GM12801 (cell line): ENCODE results near the gene DHRS7.

Source experiments
- TF ChIP-seq, protein P1 (sequence below): IDR thresholded peaks from one replicate; pipeline ENCODE4 v1.5.1; 2011; ENCODE audit warnings: control low read depth; ENCODE audit not compliant: insufficient read length; ENCODE audit errors: extremely low read depth

The DHRS7 gene

DNA sequence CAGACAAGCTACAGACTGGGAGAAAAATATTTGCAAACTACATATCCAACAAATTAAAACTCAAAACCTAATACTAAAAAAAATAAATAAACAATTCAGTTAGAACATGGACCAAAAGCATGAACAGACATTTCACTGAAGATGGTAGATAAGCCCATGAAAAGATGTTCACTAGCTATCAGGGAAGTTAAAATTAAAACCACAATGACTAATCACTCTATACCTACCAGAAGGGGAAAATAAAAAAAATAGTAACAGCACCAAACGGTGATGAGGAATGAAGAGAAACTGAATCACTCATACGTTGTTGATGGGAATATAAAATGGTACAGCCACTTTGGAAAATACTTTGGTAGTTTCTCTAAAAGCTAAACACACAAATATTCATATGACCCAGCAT is 31.1 kb upstream of the DHRS7 start:
- TF ChIP-seq, protein P1, sequence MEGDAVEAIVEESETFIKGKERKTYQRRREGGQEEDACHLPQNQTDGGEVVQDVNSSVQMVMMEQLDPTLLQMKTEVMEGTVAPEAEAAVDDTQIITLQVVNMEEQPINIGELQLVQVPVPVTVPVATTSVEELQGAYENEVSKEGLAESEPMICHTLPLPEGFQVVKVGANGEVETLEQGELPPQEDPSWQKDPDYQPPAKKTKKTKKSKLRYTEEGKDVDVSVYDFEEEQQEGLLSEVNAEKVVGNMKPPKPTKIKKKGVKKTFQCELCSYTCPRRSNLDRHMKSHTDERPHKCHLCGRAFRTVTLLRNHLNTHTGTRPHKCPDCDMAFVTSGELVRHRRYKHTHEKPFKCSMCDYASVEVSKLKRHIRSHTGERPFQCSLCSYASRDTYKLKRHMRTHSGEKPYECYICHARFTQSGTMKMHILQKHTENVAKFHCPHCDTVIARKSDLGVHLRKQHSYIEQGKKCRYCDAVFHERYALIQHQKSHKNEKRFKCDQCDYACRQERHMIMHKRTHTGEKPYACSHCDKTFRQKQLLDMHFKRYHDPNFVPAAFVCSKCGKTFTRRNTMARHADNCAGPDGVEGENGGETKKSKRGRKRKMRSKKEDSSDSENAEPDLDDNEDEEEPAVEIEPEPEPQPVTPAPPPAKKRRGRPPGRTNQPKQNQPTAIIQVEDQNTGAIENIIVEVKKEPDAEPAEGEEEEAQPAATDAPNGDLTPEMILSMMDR, result no peak

DNA sequence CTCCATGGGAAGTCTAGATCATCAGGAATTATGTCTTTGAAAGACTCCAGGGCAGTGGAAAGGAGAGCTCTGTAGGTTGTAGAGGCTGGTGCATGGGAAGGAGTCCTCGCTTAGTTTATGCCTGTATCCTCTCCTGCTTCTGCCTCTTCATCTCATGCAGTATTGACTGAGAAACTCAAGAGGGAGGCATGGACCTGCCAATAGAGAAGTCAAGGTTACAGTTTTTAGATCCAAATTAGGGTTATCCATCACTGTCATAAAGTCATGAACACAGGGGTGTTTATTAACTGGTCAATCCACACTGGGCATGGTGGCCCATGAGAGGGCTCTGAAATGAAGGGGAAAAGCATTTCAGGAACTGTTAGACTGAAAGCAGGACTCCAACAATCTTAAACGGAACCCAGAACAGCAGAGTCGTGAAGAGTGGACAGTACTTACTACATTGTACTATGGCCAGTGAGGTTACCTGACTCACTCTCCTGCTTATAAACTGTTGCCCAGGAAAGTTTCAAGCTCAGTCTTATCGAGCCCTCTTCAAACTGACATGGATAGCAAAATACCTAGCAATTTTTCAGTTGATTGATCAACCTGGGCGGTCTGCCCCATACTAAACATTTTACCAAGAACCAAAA is 30.1 kb upstream of the DHRS7 start:
- TF ChIP-seq, protein P1, result no peak

DNA sequence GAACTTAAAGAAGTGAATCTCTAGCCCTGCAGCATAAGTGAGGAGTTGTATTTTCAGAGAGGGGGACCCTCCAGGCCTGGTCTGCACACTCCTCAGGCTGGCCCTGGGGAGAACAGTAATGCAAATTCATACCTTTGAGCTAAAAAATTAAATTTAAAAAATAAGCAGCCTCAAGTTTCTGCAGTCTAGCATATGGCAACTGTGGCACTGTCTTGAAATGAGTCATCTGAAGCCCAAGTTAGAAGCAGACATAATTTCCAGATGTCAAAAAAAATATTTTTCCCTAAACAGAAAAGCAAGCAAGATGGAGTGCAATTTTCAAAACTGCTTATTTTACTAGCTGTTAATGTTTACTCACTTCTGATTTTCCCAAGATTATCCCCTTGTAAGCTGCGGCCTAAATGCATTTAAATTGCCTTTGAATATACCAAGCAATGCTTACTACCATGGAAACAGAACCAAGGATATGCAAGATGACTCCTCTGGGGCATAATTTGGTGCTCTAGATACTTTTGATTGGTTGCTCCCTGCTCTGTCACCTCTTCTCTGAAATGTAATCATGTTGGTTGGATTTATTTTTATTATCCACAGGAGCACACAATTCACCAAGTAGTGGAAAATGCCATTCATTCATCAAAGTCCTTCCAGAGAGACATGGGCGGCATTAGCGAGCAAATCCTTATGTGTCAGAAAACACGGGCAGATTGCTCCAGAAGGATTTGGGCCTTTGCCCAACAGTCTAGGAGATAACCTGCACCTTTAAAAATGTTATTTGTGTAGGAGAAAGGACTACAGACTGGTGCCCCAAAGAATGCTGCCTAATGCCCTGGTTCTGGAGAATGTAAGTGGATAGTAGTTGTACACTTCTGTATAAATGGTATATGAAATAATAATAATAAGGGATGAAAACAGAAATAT is 25.0 kb upstream of the DHRS7 start:
- TF ChIP-seq, protein P1, result no peak

DNA sequence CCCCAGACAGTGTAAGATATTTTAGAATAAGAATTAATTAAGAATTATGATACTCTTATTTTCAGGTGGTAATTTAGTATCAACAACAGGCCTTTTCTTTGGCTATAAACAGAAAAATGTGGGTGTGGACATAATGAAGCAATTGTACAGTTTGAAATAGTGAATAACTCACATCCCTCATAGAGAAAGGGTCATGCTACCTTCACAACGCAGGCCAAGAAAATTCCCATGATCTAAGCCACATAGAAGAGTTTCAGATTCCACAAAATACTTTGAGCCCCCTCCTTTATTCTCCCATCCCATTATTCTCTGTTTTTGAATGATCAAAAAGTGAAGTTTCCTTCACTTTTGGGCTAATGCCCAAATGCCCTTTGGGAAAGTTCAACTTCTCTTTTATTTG is 23.5 kb upstream of the DHRS7 start:
- TF ChIP-seq, protein P1, result no peak

DNA sequence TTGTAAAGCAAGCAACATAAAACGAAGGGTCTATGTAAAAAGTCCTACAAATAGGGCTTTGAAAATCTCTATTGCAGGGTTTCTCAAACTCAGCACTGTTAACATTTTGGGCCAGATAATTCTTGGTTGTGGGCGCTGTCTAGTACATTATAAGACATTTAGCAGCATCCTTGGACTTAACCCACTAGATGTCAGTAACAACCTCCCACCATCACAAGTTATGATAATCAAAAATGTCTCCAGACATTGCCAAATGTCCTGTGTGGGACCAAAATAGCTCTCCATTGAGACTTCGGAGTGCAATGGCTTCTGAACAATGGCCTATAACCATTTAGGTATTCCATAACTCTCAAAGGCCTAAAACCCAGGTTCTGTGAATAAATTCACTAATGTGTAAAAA is 22.9 kb upstream of the DHRS7 start:
- TF ChIP-seq, protein P1, result no peak

DNA sequence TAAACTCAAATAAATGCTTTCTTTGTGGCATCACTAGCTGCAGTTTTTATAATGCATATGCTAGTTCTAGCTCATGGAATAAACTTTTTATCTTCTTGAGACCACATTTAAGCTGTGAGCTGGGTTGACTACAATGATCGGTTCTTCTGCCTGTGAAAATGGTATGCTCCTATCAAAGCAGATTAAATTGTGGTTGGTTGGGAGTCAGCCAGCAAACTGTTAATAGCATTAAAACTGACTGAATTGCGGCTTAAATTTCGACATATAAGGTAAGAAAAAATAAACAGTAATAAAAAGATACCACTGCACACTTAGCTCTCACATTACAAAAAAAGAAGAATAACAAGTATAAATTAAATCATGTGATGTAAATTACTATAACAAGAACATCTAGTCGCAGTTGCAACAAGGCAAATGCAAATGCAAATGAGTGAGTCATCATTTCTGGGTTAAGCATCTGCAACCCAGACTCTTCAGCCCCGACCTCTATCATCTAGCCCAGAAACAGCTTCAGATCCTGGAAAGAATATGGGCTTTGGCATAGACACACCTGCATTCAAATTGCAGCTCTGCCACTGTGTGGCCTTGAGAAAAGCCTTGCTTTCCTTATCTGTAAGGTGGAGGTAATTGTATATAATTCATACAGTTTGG is 19.8 kb upstream of the DHRS7 start:
- TF ChIP-seq, protein P1, result no peak
